A549 (cell line): ENCODE results near the gene AQR.

Experiments used
- CHD2 ChIP-seq: fragments of 150-350 bp; IDR thresholded peaks from 2 replicates; pipeline ENCODE4 v1.6.1; 2014; ENCODE audit warnings: low read length; ENCODE audit not compliant: partially characterized antibody
- POLR2A ChIP-seq: IDR thresholded peaks from 2 replicates; pipeline ENCODE4 v1.6.1; 2012; ENCODE audit warnings: mild to moderate bottlenecking, low read length

- TF ChIP-seq POLR2A (no peak), CHD2 (no peak)
These were observed 64.5 kb downstream of the AQR start for GRCh38 chr15:34905047-34905446.
